ENCODE data around the gene FFAR1.

The FFAR1 gene

GRCh38 chr19:35347171-35347929 is at the start of gene FFAR1:
Gene FFAR1 (plus strand): TSS chr19:35347902. CDS start chr19:35351552, 3,650 bp downstream.
- DNase-seq (ENCODE audit: low read depth in 2 of 2) = peak; percentile 62 to 65

- no peak for DNase-seq (ENCODE audit: low read depth in 2 of 2)
These were observed 49.8 kb upstream of the FFAR1 start for GRCh38 chr19:35297922-35298321.

GRCh38 chr19:35298561-35298972 is 49.1 kb upstream of the FFAR1 start:
- no peak for DNase-seq (ENCODE audit: low read depth in 2 of 2)

- no peak for DNase-seq (ENCODE audit: low read depth in 2 of 2)
These were observed 48.0 kb upstream of the FFAR1 start for GRCh38 chr19:35299523-35300338.

GRCh38 chr19:35300339-35300649 is 47.4 kb upstream of the FFAR1 start:
- no peak for DNase-seq (ENCODE audit: low read depth in 2 of 2)

- DNase-seq (ENCODE audit: low read depth in 2 of 2) = no peak
These were observed 45.7 kb upstream of the FFAR1 start for GRCh38 chr19:35301961-35302360.

- no peak for DNase-seq (ENCODE audit: low read depth in 2 of 2)
These were observed 45.3 kb upstream of the FFAR1 start for GRCh38 chr19:35302446-35302845.

- DNase-seq (ENCODE audit: low read depth in 2 of 2) = no peak
These were observed 44.3 kb upstream of the FFAR1 start for GRCh38 chr19:35303357-35303915.

- no peak for DNase-seq (ENCODE audit: low read depth in 2 of 2)
These were observed 43.7 kb upstream of the FFAR1 start for GRCh38 chr19:35304036-35304435.

GRCh38 chr19:35305181-35305580 is 42.5 kb upstream of the FFAR1 start:
- no peak for DNase-seq (ENCODE audit: low read depth in 2 of 2)

- no peak for DNase-seq (ENCODE audit: low read depth in 2 of 2)
These were observed 41.0 kb upstream of the FFAR1 start for GRCh38 chr19:35306473-35307246.

- DNase-seq (ENCODE audit: low read depth in 2 of 2) = no peak
These were observed 39.8 kb upstream of the FFAR1 start for GRCh38 chr19:35307931-35308330.

GRCh38 chr19:35308910-35309309 is 38.8 kb upstream of the FFAR1 start:
- no peak for DNase-seq (ENCODE audit: low read depth in 2 of 2)

GRCh38 chr19:35309481-35310279 is 38.0 kb upstream of the FFAR1 start:
- no peak for DNase-seq (ENCODE audit: low read depth in 2 of 2)

GRCh38 chr19:35310331-35310730 is 37.4 kb upstream of the FFAR1 start:
- no peak for DNase-seq (ENCODE audit: low read depth in 2 of 2)

- no peak for DNase-seq (ENCODE audit: low read depth in 2 of 2)
These were observed 36.8 kb upstream of the FFAR1 start for GRCh38 chr19:35310811-35311465.

GRCh38 chr19:35311901-35312665 is 35.6 kb upstream of the FFAR1 start:
- no peak for DNase-seq (ENCODE audit: low read depth in 2 of 2)

GRCh38 chr19:35313587-35313986 is 34.1 kb upstream of the FFAR1 start:
- no peak for DNase-seq (ENCODE audit: low read depth in 2 of 2)

GRCh38 chr19:35314031-35314430 is 33.7 kb upstream of the FFAR1 start:
- no peak for DNase-seq (ENCODE audit: low read depth in 2 of 2)
